Mammary epithelial cell (primary cell): ENCODE measurements around the gene TRIOBP.

Experiments
- EZH2 ChIP-seq: IDR thresholded peaks from 2 replicates; pipeline ENCODE4 v1.6.1; 2012; ENCODE audit warnings: low read length, inconsistent platforms, borderline replicate concordance
- TF ChIP-seq, protein P1 (sequence below), 2 donors: IDR thresholded peaks in 1 of 2; conservative IDR thresholded peaks in 1 of 2; 2 replicates each; pipeline ENCODE4 v1.5.1; 2011 to 2012; ENCODE audit warnings: inconsistent platforms in 2 of 2, low read length in 2 of 2, mild to moderate bottlenecking in 2 of 2, control low read depth in 1 of 2, low read depth in 1 of 2; ENCODE audit not compliant: insufficient read depth in 1 of 2; ENCODE audit errors: extremely low read depth in 1 of 2

DNA sequence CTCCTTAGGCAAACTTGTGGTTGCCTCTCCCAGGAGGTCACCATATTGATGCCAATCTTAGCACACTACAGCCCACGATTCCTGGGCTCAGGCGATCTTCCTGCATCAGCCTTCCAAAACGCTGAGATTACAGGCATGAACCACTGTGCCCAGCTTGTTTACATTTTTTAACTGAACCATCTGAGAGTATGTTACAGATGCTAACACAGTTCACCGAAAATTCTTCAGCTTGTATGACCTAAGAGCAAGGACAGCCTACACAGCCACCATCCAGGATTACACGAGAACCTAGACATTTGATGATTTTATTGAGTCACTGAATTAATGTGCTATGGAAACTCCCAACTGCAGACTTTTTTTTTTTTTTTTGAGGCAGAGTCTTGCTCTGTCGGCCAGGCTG, 27.3 kb upstream of the TRIOBP start:
- TF ChIP-seq, protein P1, sequence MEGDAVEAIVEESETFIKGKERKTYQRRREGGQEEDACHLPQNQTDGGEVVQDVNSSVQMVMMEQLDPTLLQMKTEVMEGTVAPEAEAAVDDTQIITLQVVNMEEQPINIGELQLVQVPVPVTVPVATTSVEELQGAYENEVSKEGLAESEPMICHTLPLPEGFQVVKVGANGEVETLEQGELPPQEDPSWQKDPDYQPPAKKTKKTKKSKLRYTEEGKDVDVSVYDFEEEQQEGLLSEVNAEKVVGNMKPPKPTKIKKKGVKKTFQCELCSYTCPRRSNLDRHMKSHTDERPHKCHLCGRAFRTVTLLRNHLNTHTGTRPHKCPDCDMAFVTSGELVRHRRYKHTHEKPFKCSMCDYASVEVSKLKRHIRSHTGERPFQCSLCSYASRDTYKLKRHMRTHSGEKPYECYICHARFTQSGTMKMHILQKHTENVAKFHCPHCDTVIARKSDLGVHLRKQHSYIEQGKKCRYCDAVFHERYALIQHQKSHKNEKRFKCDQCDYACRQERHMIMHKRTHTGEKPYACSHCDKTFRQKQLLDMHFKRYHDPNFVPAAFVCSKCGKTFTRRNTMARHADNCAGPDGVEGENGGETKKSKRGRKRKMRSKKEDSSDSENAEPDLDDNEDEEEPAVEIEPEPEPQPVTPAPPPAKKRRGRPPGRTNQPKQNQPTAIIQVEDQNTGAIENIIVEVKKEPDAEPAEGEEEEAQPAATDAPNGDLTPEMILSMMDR (conservative IDR thresholded peaks at IDR 0.05 in 1 of 2, IDR thresholded peaks at IDR 0.05 in 1 of 2; ENCODE audit: extremely low read depth in 1 of 2, insufficient read depth in 1 of 2, low read depth in 1 of 2, low read length in 2 of 2) = no peak
- no peak for TF ChIP-seq EZH2
